ENCODE measurements around the gene SPOCK3. TPM values are rescaled to one million over a fixed set of nuclear protein-coding genes. Genes with fewer than 3 reads are reported as not detected.

Gene SPOCK3
- total RNA-seq, 1 donor from 2014 or later: 2.3 TPM

DNA sequence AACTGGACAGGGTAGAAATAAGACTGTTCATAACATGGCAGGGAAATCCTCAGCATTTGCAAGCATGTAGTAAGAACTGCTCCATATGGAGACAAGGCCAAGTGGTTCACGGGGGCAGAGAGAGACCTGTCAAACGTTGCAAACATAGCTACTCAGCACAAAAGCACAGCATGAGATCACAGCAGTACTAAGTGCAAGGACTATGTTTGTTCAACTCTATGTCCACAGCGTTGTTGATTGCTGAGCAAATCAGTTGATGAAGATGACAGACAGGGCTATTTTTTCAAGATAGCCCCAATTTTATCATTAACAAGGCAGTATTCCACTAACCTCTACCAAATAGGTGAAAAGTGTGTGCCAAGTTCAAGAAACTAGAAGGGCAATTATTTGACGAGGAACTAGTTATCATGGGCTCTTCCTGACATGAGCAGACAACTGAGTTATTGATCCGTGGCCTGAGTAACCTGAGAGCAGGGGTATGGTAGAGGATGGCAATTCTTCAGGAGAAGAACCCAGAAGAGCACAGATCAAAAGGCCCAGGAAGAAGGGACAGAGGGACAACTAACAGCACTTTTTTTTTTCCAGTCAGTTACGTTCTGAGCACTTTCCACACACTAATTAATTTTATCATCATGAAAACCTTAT, 57.4 kb downstream of the SPOCK3 start:
- TF ChIP-seq CTCF (IDR thresholded peaks at IDR 0.05; ENCODE audit: unreplicated experiment): no peak
- H3K4me1 Mint-ChIP-seq: no peaks in the 10 kb centered on the region
- no peaks in the 10 kb centered on the region for H3K36me3 Mint-ChIP-seq
- H3K4me3 Mint-ChIP-seq: no peak overlapping the region
- no peak overlapping the region for H3K27ac Mint-ChIP-seq
- H3K9me3 Mint-ChIP-seq: peaks cover 7% of the 10 kb centered on the region
- H3K27me3 Mint-ChIP-seq (ENCODE audit: low read depth): no peaks in the 10 kb centered on the region
- DNase-seq (ENCODE audit: low spot score in 2 of 2, unreplicated experiment in 2 of 2): no peak

GRCh38 chr4:167171928-167172327, 62.4 kb downstream of the SPOCK3 start:
- TF ChIP-seq CTCF (IDR thresholded peaks at IDR 0.05; ENCODE audit: unreplicated experiment): no peak
- H3K4me3 Mint-ChIP-seq: no peak overlapping the region
- no peak for DNase-seq (ENCODE audit: low spot score in 2 of 2, unreplicated experiment in 2 of 2)
- H3K27me3 Mint-ChIP-seq (ENCODE audit: low read depth): peaks cover 5% of the 10 kb centered on the region
- H3K27ac Mint-ChIP-seq: no peak overlapping the region
- H3K9me3 Mint-ChIP-seq: peaks cover 29% of the 10 kb centered on the region
- H3K4me1 Mint-ChIP-seq: peaks cover under 1% of the 10 kb centered on the region
- no peaks in the 10 kb centered on the region for H3K36me3 Mint-ChIP-seq

- Mint-ChIP-seq H3K27ac (no peak overlapping the region), H3K27me3 (ENCODE audit: low read depth) (peaks cover 5% of the 10 kb centered on the region), H3K4me3 (no peak overlapping the region), H3K9me3 (peaks cover 22% of the 10 kb centered on the region), H3K4me1 (peaks cover 7% of the 10 kb centered on the region), H3K36me3 (no peaks in the 10 kb centered on the region)
- no peak for DNase-seq (ENCODE audit: low spot score in 2 of 2, unreplicated experiment in 2 of 2)
- TF ChIP-seq CTCF (IDR thresholded peaks at IDR 0.05; ENCODE audit: unreplicated experiment): no peak
Measured at GRCh38 chr4:167168611-167169010, 65.7 kb downstream of the SPOCK3 start.

DNA sequence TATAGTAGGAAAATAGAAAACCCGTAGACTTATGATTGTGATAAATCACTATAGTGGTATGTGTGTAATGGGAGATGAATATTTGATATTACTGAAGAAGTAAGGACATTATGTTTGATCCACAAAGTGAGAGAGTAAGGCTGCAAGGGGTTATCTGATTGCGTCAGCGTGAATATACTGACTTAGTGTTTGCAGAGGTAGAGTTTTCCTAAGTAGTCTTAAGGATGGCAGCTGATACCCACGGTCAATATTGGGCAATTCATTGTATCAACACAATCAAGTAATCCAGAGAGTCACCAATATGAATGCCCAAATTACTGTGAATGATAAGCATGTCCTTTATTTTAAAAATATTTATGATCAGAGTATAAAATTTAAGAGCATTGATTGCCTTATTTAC, 83.7 kb downstream of the SPOCK3 start:
- Mint-ChIP-seq H3K4me1 (no peaks in the 10 kb centered on the region), H3K4me3 (no peak overlapping the region), H3K36me3 (no peaks in the 10 kb centered on the region), H3K9me3 (peaks cover 13% of the 10 kb centered on the region), H3K27ac (no peak overlapping the region), H3K27me3 (ENCODE audit: low read depth) (peaks cover 4% of the 10 kb centered on the region)
- TF ChIP-seq CTCF (IDR thresholded peaks at IDR 0.05; ENCODE audit: unreplicated experiment): no peak
- no peak for DNase-seq (ENCODE audit: low spot score in 2 of 2, unreplicated experiment in 2 of 2)

DNA sequence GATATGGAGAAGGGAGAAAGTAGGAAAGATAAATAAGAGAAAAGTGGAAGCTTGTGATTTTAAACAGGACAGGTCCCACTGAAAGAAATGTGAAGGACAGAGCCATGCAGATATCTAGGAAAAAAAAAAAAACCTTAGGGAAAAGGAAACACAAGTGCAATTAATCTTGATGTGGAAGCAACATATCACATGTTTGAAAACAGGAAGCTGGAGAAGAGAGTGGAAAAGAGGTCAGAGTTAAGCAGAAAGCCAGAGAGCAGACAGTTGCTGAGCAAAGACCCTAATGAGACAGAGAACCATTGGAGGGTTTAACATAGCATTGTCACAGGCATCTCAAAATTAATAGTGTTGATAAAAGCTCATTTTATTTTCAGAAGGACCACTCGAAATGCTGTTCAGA, 89.7 kb downstream of the SPOCK3 start:
- Mint-ChIP-seq H3K27ac (no peak overlapping the region), H3K4me3 (no peak overlapping the region), H3K4me1 (no peaks in the 10 kb centered on the region), H3K9me3 (peaks cover 20% of the 10 kb centered on the region), H3K36me3 (no peaks in the 10 kb centered on the region), H3K27me3 (ENCODE audit: low read depth) (peaks cover 14% of the 10 kb centered on the region)
- no peak for DNase-seq (ENCODE audit: low spot score in 2 of 2, unreplicated experiment in 2 of 2)
- no peak for TF ChIP-seq CTCF (IDR thresholded peaks at IDR 0.05; ENCODE audit: unreplicated experiment)

- Mint-ChIP-seq H3K4me3 (no peak overlapping the region), H3K27ac (no peak overlapping the region), H3K4me1 (peaks cover 3% of the 10 kb centered on the region), H3K27me3 (ENCODE audit: low read depth) (peaks cover 13% of the 10 kb centered on the region), H3K36me3 (no peaks in the 10 kb centered on the region), H3K9me3 (peaks cover 20% of the 10 kb centered on the region)
- no peak for DNase-seq (ENCODE audit: low spot score in 2 of 2, unreplicated experiment in 2 of 2)
- no peak for TF ChIP-seq CTCF (IDR thresholded peaks at IDR 0.05; ENCODE audit: unreplicated experiment)
Measured at GRCh38 chr4:167143018-167143417, 91.3 kb downstream of the SPOCK3 start.

Measured in mesothelial cell of epicardium (in vitro differentiated cells).